ENCODE measurements around the gene CIT. TPM values are rescaled to one million over a fixed set of nuclear protein-coding genes. Genes with fewer than 3 reads are reported as not detected.

The CIT gene
- total and polyA plus RNA-seq, 7 experiments from 2014 or later, result 0.43 to 69.9 (median 1.7) TPM

- Mint-ChIP-seq H3K36me3 (peaks cover 0 to 38% (median 0%) of the 10 kb centered on the region in 5 donors), H3K4me3 (no peak overlapping the region), H3K4me1 (peaks cover 0 to 3% (median 0%) of the 10 kb centered on the region in 7 donors), H3K9me3 (no peaks in the 10 kb centered on the region), H3K27ac (no peak overlapping the region), H3K27me3 (no peaks in the 10 kb centered on the region)
- H3K27ac ChIP-seq (ENCODE audit: low read depth, low read length), result no peak overlapping the region
- intact Hi-C loops (cut with micrococcal nuclease), result no loop called here
- DNase-seq (no peak), ATAC-seq (no peak)
- H3K36me3 ChIP-seq (ENCODE audit: control insufficient read depth in 2 of 3, insufficient read depth in 3 of 3, low read length in 3 of 3), result no peaks in the 10 kb centered on the region
- POLR2A ChIA-PET, result no interaction called here
- CTCF ChIA-PET, result no interaction called here
- no peaks in the 10 kb centered on the region for H3K4me1 ChIP-seq (ENCODE audit: control insufficient read depth in 2 of 2, insufficient read depth in 2 of 2, low read length in 2 of 2)
- H3K4me3 ChIP-seq (ENCODE audit: low read length), result no peak overlapping the region
- H3K9me3 ChIP-seq (ENCODE audit: control insufficient read depth in 2 of 3, low read length in 3 of 3), result no peaks in the 10 kb centered on the region
- H3K27me3 ChIP-seq (ENCODE audit: control insufficient read depth in 2 of 2, insufficient read depth in 2 of 2, low read length in 2 of 2), result no peaks in the 10 kb centered on the region
These were observed 125.2 kb downstream of the CIT start for GRCh38 chr12:119751961-119752360.

GRCh38 chr12:119749666-119750065, 127.5 kb downstream of the CIT start:
- ATAC-seq (no peak), DNase-seq (no peak)
- Histone ChIP-seq H3K4me1 (ENCODE audit: control insufficient read depth in 2 of 2, insufficient read depth in 2 of 2, low read length in 2 of 2) (no peaks in the 10 kb centered on the region), H3K27ac (ENCODE audit: low read depth, low read length) (no peak overlapping the region), H3K4me3 (ENCODE audit: low read length) (no peak overlapping the region), H3K36me3 (ENCODE audit: control insufficient read depth in 2 of 3, insufficient read depth in 3 of 3, low read length in 3 of 3) (no peaks in the 10 kb centered on the region), H3K9me3 (ENCODE audit: control insufficient read depth in 2 of 3, low read length in 3 of 3) (no peaks in the 10 kb centered on the region), H3K27me3 (ENCODE audit: control insufficient read depth in 2 of 2, insufficient read depth in 2 of 2, low read length in 2 of 2) (no peaks in the 10 kb centered on the region)
- Mint-ChIP-seq H3K9me3 (peaks cover 2 to 21% (median 13%) of the 10 kb centered on the region in 11 donors), H3K36me3 (peaks cover 0 to 53% (median 7%) of the 10 kb centered on the region in 5 donors), H3K27ac (no peak overlapping the region), H3K4me1 (peaks cover 0 to 3% (median 0%) of the 10 kb centered on the region in 7 donors), H3K27me3 (no peaks in the 10 kb centered on the region), H3K4me3 (no peak overlapping the region)
- POLR2A ChIA-PET, result no interaction called here
- intact Hi-C loops (cut with micrococcal nuclease), result no loop called here
- CTCF ChIA-PET, result no interaction called here

GRCh38 chr12:119748497-119748896, 128.6 kb downstream of the CIT start:
- H3K27ac ChIP-seq (ENCODE audit: low read depth, low read length), result no peak overlapping the region
- ATAC-seq, result no peak
- no peaks in the 10 kb centered on the region for H3K36me3 ChIP-seq (ENCODE audit: control insufficient read depth in 2 of 3, insufficient read depth in 3 of 3, low read length in 3 of 3)
- Mint-ChIP-seq H3K27me3 (no peaks in the 10 kb centered on the region), H3K9me3 (peaks cover 9 to 33% (median 22%) of the 10 kb centered on the region in 11 donors), H3K27ac (no peak overlapping the region), H3K4me3 (no peak overlapping the region), H3K4me1 (peaks cover 0 to 3% (median 0%) of the 10 kb centered on the region in 7 donors), H3K36me3 (peaks cover 6 to 59% (median 15%) of the 10 kb centered on the region in 5 donors)
- H3K27me3 ChIP-seq (ENCODE audit: control insufficient read depth in 2 of 2, insufficient read depth in 2 of 2, low read length in 2 of 2), result no peaks in the 10 kb centered on the region
- no peaks in the 10 kb centered on the region for H3K4me1 ChIP-seq (ENCODE audit: control insufficient read depth in 2 of 2, insufficient read depth in 2 of 2, low read length in 2 of 2)
- no peak for DNase-seq
- intact Hi-C loops (cut with micrococcal nuclease), result no loop called here
- no peaks in the 10 kb centered on the region for H3K9me3 ChIP-seq (ENCODE audit: control insufficient read depth in 2 of 3, low read length in 3 of 3)
- CTCF ChIA-PET, result no interaction called here
- no peak overlapping the region for H3K4me3 ChIP-seq (ENCODE audit: low read length)
- POLR2A ChIA-PET, result no interaction called here

DNA sequence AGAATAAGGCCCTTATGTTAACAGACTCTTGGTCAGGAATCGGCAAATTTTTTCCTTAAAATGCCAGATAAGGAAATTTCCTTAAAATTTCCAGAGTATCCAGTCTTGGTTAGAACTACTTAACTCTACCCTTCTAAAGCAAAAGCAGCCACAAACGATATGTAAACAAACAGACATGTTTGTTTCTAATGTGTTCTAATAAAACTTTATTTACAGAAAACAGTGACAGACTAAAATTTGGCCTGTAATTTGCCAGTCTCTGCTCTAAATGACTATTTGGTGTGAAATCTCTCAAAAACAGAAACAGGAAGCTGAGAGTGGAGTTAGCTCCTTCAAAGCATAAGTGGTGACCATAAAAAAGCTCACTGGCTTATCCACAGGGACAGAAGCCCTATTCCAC, 131.0 kb downstream of the CIT start:
- H3K27ac ChIP-seq (ENCODE audit: low read depth, low read length), result no peak overlapping the region
- H3K9me3 Mint-ChIP-seq, result peaks cover 9 to 42% (median 28%) of the 10 kb centered on the region in 11 donors
- DNase-seq (no peak), ATAC-seq (no peak)
- no peaks in the 10 kb centered on the region for H3K27me3 Mint-ChIP-seq
- H3K4me3 ChIP-seq (ENCODE audit: low read length), result no peak overlapping the region
- no peaks in the 10 kb centered on the region for H3K4me1 ChIP-seq (ENCODE audit: control insufficient read depth in 2 of 2, insufficient read depth in 2 of 2, low read length in 2 of 2)
- H3K27ac Mint-ChIP-seq, result no peak overlapping the region
- ChIA-PET POLR2A (no interaction called here), CTCF (no interaction called here)
- H3K27me3 ChIP-seq (ENCODE audit: control insufficient read depth in 2 of 2, insufficient read depth in 2 of 2, low read length in 2 of 2), result no peaks in the 10 kb centered on the region
- no peaks in the 10 kb centered on the region for H3K4me1 Mint-ChIP-seq
- H3K4me3 Mint-ChIP-seq, result no peak overlapping the region
- intact Hi-C loops (cut with micrococcal nuclease), result no loop called here
- H3K36me3 Mint-ChIP-seq, result peaks cover 6 to 66% (median 20%) of the 10 kb centered on the region in 5 donors
- no peaks in the 10 kb centered on the region for H3K36me3 ChIP-seq (ENCODE audit: control insufficient read depth in 2 of 3, insufficient read depth in 3 of 3, low read length in 3 of 3)
- H3K9me3 ChIP-seq (ENCODE audit: control insufficient read depth in 2 of 3, low read length in 3 of 3), result no peaks in the 10 kb centered on the region

DNA sequence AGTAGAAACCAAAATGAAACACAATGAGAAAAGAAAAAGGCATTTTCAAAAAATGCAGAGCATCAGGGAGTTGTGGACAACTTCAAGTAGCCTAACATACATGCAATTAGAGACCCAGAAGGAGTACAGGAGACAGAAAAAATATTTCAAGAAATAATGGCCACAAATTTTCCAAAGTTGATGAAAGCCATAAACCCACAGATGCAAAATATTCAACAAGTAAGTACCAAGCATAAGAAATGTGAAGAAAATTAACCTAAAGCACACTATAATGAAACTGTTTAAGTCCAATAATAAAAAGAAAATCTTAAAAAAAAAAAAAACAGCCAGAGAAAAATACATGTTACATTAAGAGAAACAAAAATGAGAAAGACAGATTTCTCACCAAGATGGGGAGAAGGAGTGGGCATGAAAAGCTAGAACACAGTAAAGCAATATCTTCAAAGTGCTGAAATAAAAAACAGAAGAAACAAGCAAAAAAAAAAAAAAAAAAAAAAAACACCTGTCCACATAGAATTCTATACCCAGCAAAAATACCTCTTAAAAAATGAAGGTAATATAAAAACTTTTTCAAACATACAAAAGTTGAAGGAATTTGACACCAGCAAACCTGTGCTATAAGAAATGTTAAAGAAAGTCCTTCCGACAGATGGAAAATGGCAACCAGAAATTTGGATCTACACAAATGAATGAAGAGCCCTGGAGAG, 132.1 kb downstream of the CIT start:
- no peak for DNase-seq
- no peak overlapping the region for H3K27ac Mint-ChIP-seq
- CTCF ChIA-PET, result no interaction called here

GRCh38 chr12:119742700-119743099, 134.4 kb downstream of the CIT start:
- no peak for DNase-seq
- CTCF ChIA-PET, result no interaction called here
- intact Hi-C loops (cut with micrococcal nuclease), result no loop called here
- Histone ChIP-seq H3K4me1 (ENCODE audit: control insufficient read depth in 2 of 2, insufficient read depth in 2 of 2, low read length in 2 of 2) (no peaks in the 10 kb centered on the region), H3K27me3 (ENCODE audit: control insufficient read depth in 2 of 2, insufficient read depth in 2 of 2, low read length in 2 of 2) (no peaks in the 10 kb centered on the region), H3K9me3 (ENCODE audit: control insufficient read depth in 2 of 3, low read length in 3 of 3) (no peaks in the 10 kb centered on the region), H3K36me3 (ENCODE audit: control insufficient read depth in 2 of 3, insufficient read depth in 3 of 3, low read length in 3 of 3) (no peaks in the 10 kb centered on the region), H3K4me3 (ENCODE audit: low read length) (no peak overlapping the region), H3K27ac (ENCODE audit: low read depth, low read length) (no peak overlapping the region)
- Mint-ChIP-seq H3K36me3 (peaks cover 6 to 62% (median 20%) of the 10 kb centered on the region in 5 donors), H3K27ac (no peak overlapping the region), H3K4me3 (no peak overlapping the region), H3K9me3 (peaks cover 9 to 42% (median 28%) of the 10 kb centered on the region in 11 donors), H3K4me1 (peaks cover 0 to 5% (median 0%) of the 10 kb centered on the region in 7 donors), H3K27me3 (no peaks in the 10 kb centered on the region)
- ATAC-seq, result no peak
- POLR2A ChIA-PET, result no interaction called here

More for the DNA sequence above, 132.1 kb downstream of the CIT start:
- H3K9me3 Mint-ChIP-seq, result peaks cover 9 to 42% (median 28%) of the 10 kb centered on the region in 11 donors
- Histone ChIP-seq H3K4me1 (ENCODE audit: control insufficient read depth in 2 of 2, insufficient read depth in 2 of 2, low read length in 2 of 2) (no peaks in the 10 kb centered on the region), H3K9me3 (ENCODE audit: control insufficient read depth in 2 of 3, low read length in 3 of 3) (no peaks in the 10 kb centered on the region), H3K27me3 (ENCODE audit: control insufficient read depth in 2 of 2, insufficient read depth in 2 of 2, low read length in 2 of 2) (no peaks in the 10 kb centered on the region), H3K36me3 (ENCODE audit: control insufficient read depth in 2 of 3, insufficient read depth in 3 of 3, low read length in 3 of 3) (no peaks in the 10 kb centered on the region), H3K27ac (ENCODE audit: low read depth, low read length) (no peak overlapping the region), H3K4me3 (ENCODE audit: low read length) (no peak overlapping the region)
- ATAC-seq, result no peak
- peaks cover 6 to 68% (median 20%) of the 10 kb centered on the region in 5 donors for H3K36me3 Mint-ChIP-seq
- no peak overlapping the region for H3K4me3 Mint-ChIP-seq
- intact Hi-C loops (cut with micrococcal nuclease), result no loop called here
- H3K4me1 Mint-ChIP-seq, result no peaks in the 10 kb centered on the region
- POLR2A ChIA-PET, result no interaction called here
- H3K27me3 Mint-ChIP-seq, result no peaks in the 10 kb centered on the region

DNA sequence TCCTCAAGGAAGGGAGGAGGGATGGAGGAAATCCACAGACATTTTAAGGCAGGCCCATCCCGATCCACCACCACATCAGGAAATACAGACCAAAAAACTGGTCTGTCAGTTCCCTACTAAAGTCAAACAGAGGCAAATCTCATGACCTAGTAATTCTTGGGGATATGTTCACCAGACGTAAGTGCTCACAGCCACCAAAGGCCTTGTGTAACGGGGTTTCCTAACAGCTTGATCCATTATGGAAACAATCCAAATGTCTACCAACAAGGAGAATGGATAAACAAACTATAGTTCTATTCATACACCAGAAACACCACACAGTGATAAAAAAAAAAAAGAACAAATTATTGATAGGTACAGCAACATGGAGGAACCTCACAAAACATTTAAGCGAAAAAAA, 136.3 kb downstream of the CIT start:
- H3K4me3 Mint-ChIP-seq, result no peak overlapping the region
- intact Hi-C loops (cut with micrococcal nuclease), result no loop called here
- DNase-seq (no peak), ATAC-seq (no peak)
- Histone ChIP-seq H3K9me3 (ENCODE audit: control insufficient read depth in 2 of 3, low read length in 3 of 3) (no peaks in the 10 kb centered on the region), H3K27ac (ENCODE audit: low read depth, low read length) (no peak overlapping the region), H3K36me3 (ENCODE audit: control insufficient read depth in 2 of 3, insufficient read depth in 3 of 3, low read length in 3 of 3) (no peaks in the 10 kb centered on the region), H3K4me1 (ENCODE audit: control insufficient read depth in 2 of 2, insufficient read depth in 2 of 2, low read length in 2 of 2) (no peaks in the 10 kb centered on the region), H3K27me3 (ENCODE audit: control insufficient read depth in 2 of 2, insufficient read depth in 2 of 2, low read length in 2 of 2) (no peaks in the 10 kb centered on the region), H3K4me3 (ENCODE audit: low read length) (no peak overlapping the region)
- peaks cover 6 to 52% (median 20%) of the 10 kb centered on the region in 5 donors for H3K36me3 Mint-ChIP-seq
- peaks cover 0 to 5% (median 0%) of the 10 kb centered on the region in 7 donors for H3K4me1 Mint-ChIP-seq
- ChIA-PET CTCF (no interaction called here), POLR2A (no interaction called here)
- peaks cover 9 to 32% (median 23%) of the 10 kb centered on the region in 11 donors for H3K9me3 Mint-ChIP-seq
- H3K27ac Mint-ChIP-seq, result no peak overlapping the region
- no peaks in the 10 kb centered on the region for H3K27me3 Mint-ChIP-seq
